SU-DHL-6 (cell line): ENCODE results near the gene DOCK11.

Experiments used
- CTCF ChIP-seq: fragments of 200-600 bp; sonication (generic); IDR thresholded peaks from one replicate; pipeline ENCODE4 v1.5.1; 2017; ENCODE audit warnings: antibody characterized with exemption, mild to moderate bottlenecking, low read length, moderate library complexity; ENCODE audit not compliant: insufficient read depth, poor library complexity, severe bottlenecking
- EZH2phosphoT487 ChIP-seq: fragments of 200-600 bp; sonication (generic), shearing (Covaris generic); conservative IDR thresholded peaks from 2 replicates; pipeline ENCODE4 v1.6.1; 2018; ENCODE audit warnings: mild to moderate bottlenecking, antibody characterized with exemption, low read length, moderate library complexity, mixed read lengths

GRCh38 chrX:118706681-118707080, 211.1 kb downstream of the DOCK11 start:
- TF ChIP-seq CTCF (no peak), EZH2phosphoT487 (no peak)
